Stimulated activated CD8-positive, alpha-beta memory T cell treated with anti-CD3 and anti-CD28 coated beads, Interleukin-4, amount 100 ng/mL, for 48 hours (primary cell): Measurements from ENCODE around the gene PLAC1.

Source experiments
- DNase-seq: peaks from one replicate; pipeline ENCODE4 v3.0.0-alpha.2; 2020

PLAC1 gene

DNA sequence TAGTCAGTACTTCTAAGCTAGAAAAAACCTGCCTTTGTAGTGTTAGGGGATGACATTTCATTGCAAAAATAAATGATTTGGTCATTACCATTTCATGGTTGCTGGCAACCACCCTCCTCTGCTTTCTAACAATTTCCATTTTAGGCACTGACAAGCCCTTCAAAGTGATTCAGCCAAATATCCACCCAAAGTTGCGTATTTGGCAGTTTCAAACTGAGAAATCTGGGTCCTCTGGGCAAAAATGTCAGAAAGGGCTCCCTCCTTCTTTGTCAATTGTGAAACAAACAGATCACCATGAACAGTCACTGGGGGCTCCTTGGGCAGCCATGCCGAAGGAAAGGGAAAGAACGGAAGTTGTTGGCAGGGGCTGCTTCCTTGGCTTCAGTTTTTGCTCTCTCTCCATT, 33.0 kb downstream of the PLAC1 start:
- DNase-seq, result peak; percentile 21

DNA sequence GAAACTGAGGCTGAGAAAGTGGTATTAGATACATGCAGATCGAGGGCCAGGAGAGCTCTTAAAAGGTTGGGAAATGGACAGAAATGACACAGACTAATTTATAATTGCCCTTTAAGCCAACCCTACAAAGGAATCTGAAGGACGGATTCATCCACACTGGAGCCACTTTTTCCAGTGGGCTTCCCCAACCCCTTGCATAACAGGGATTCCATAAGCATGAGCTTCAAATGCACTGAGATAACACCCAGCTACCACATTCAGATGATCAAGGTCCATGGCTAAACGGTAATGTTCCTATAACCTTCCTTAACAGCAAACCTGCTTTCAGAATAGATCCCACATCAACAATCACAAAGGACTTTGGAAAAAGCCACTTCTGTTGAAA, 34.2 kb downstream of the PLAC1 start:
- no peak for DNase-seq

DNA sequence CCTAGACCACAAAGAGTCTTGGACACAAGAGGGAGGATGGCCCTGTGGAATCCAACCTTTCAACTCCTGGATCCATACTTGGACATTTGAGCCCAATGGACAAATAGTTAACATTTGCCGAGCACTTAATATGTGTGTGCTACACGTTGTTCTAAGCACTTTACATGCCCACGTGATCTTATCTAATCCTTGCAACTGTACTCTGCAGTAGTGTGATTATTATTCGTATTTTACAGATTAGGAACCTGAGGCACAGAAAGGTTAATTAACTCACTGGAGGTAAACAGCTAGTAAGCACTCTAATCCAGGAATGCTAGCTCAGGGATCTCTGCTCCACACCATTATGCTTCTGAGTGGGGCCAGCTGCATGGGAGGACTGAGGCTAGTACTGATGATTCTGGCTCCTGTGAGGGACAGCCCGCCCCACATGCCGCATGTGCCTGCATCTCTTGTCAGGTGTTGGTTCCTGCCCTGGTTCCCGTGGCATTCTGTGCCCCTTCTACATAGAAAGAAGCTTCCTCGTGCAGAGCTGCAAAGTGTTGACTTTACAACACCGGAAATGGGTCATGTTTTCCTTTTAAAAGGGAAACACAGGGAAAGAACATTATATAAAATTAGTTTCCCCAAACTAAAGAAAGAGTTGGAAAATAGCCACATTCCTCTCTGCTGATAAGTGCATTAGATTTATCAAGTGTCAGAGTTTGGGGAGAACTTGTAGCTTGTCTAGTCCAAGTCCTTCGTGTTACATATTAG, 34.8 kb downstream of the PLAC1 start:
- DNase-seq, result no peak

DNA sequence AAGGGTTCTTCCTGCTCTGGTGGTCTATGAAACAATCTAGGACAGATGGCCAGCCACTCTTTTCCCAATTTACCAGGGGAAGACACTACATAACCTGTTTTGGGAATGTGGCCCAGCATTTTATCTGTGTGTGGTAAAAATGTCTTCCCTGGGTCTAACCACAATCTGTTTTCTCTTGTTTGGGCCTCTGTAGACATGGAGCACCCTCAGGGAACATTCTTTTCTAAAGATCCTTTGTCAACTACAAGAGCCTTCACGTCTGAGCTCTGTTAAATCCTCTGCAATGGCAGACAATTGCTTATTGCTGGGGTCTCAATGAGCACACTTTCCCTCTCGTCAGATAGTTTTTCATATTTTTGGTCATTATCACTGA, 35.5 kb downstream of the PLAC1 start:
- no peak for DNase-seq

DNA sequence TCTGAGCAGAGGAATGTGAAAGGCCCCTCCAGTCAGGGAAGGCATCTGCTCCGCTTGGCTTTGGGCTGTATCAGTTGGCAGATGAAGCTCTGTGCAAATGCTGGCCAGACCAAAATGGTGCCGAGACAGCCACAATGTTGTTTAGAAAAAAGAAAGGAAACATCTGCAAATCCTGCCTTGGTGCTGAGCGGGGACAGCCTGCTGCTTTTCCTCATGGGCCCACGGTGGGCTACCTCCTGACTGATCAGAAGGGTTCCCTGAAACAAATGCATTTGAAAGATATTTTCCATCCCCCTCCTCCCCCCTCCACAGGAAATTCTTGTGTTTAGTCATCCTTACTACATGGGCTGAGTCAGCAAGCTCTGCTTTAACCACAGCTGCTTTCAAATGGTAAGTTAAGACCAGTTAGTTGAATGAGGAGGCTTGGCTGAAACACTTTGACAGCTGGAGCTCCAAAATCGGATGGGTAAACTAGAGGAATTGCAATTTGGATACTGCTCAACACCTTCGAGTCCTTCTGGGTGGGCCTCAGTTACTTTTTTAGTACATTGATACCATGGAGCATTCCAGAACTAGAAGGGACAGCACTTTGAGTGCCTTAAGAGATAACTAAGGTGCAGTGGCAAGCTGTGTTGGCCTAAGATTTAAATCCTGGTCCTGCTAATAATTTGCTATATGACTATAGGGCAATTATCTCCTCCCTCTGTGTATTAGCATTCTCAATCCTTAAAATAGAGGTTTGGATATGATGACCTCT, 36.0 kb downstream of the PLAC1 start:
- DNase-seq, result peak; percentile 27

DNA sequence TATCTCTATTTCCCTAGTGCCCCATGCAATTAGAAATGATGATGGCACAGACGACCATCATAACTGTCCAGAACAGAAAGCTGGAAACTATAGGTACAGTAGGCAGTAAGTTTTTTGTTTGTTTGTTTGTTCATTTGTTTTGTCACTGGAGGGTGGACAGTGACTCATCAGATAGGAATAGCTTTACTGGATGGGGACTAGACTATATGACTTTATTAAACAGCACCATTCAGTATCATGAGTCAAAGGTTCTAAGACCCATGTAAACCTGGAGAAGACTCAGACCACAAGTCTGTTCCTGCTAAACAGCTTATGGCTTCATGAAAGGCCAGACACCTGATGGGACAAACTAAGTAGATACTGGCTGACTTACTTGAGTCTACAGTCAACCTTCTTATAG, 38.4 kb downstream of the PLAC1 start:
- DNase-seq, result no peak

DNA sequence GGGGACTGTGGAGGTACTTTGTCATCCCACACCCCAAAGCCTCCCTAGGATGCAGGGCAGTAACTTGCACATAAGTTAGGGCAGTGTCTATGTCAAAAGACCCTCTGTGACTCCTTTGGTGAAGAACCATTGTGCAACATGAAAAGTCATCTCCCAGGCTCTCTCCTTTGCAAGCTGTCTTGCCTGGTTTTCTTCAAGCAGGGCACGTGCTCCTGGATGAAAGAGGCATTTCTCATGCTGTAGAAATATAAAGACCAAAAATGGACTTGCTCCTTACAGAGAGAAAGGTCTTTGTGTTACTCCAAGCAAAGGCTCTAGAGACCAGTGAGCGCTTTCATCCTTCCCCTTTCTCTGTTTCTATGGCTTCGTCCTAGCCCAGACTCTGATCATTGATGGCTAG, 44.9 kb downstream of the PLAC1 start:
- DNase-seq, result no peak

DNA sequence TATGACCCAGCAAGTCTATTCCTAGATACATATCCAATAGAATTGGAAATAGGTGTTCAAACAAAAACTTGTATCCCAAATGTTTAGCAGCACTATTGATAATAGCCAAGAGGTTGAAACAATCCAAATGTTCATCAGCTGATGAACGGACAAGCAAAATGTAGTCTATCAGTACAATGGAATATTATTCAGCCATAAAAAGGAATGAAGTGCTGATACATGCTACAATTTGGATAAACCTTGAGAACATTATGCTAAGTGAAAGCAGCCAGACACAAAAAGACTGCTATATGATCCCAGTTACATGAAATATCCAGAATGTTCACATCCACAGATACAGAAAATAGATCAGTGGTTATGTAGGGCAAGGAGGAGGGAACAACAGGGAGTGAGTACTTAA, 50.1 kb downstream of the PLAC1 start:
- no peak for DNase-seq

DNA sequence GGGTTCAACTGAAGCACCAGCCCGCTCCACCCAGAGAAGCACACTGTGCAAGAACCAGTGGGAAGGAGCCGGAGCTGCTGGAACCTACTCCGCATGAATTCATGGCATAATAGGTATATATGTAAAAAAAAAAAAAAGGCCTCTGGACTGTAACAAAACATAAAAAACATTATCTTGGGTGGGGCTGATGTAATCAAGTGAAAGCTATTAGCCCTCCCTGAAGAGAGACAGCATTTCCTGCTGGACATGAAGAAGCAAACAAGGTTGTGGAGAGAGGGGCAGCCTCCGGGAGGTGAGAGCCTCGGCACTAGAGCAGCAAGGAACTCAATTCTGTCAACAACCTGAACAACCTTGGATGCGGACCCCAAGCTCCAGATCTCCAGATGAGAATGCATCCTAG, 50.7 kb downstream of the PLAC1 start:
- DNase-seq, result no peak

DNA sequence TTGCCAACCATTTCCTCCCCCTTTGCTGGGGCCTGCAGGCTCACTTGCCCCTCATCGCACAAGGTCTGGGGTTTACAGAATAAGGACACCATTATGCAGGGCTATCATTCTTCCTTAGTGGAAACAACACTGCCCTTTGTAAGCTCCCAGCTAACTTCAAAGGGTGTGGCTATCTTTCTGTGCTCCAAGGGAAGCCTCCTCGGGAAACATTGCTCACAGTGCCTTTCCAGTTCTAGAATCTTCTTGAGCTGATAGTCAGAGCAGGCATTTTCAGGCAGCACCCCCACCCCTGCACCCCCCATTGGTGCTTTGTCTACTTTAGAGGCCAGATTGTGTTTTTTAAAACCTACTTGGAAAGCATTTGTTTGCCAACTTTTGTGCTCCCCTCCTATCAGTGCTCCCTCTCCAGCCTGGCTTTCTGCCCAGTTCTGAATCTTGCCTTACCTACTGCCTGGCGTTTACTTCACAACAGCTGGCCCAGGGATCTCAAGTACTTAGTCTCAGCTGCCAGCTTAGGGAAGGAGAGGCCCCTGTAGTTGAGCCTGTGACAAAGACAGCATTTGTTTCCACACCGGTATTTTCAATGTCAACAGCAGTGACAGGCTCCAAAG, 53.5 kb downstream of the PLAC1 start:
- no peak for DNase-seq

DNA sequence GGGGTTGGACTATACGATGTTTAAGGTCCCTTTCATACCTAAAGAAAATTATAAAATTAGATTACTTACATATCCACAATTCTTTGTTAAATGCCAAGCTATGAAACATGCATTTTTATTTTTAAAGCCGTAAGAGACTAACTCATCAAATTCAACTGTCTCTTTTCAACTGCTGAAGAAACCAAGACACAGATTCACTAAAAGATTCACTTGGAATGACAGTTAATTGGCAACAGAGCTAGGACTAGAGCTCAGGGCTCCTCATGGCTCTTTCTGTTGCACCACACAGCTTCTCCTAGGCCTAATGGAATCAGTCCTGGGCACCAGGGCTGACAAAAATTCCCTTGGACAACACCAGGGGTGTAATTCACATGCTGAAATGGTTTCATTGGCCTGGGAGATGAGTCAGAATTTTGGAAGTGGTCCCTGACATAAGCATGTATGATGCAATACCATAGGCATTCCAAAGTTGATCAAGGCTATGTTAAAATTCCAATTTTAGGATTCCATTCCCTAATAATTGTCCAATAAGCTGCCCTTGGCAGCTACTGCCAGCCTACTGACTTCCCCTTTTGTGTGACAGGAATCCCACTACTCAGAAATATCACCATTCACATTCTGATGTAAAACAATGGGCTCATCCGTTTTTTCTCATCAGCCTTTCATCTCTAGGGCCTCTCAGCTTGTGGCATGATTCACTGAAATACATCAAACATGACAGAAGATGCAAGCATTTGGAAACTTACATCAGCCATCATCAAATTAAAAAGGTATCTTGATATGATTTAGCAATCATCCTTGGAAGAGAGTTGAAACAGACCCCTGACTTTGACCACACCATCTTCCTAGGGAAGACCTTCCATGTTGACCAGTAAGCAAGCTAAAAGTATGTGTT, 54.2 kb downstream of the PLAC1 start:
- no peak for DNase-seq

DNA sequence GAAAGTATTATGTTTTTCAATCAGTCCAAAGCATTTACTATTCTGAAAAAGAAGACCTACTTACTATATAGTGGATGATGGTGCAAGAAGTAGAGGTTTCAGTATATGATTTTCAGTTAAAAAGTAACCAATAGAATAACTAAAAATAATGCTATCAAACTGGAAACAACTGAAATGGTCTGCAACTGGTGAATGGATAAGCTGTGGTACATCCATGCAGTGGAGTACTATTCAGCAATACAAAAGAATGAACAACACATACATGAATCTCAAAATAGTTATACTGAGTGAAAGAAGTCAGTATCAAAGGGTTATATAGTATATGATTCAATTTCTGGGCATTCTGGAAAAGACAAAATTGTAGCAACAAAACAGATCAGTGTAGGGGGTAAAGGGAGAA, 55.9 kb downstream of the PLAC1 start:
- no peak for DNase-seq

DNA sequence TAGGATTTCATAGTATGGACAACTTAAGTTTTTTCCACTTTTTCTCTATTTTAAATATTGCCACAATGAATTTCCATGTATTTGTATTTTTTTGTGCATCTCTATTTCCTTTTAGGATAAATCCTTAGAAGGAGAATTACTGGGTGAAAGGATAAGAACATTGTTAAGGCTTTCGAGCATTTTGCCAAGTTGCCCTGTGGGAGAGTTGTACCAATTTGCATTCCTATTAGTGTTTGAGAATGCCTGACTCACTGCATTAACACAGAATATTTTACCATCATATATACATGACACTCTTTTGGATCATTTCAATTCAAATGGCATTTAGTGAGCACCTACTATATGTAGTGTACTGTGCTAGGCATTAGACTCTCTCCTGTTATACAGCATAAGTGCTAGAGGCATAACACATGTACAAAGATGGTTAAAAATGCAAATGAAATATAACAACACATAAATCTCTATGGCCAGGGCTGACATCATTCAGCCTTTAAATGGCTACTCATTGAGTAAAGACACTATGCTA, 57.0 kb downstream of the PLAC1 start:
- no peak for DNase-seq

DNA sequence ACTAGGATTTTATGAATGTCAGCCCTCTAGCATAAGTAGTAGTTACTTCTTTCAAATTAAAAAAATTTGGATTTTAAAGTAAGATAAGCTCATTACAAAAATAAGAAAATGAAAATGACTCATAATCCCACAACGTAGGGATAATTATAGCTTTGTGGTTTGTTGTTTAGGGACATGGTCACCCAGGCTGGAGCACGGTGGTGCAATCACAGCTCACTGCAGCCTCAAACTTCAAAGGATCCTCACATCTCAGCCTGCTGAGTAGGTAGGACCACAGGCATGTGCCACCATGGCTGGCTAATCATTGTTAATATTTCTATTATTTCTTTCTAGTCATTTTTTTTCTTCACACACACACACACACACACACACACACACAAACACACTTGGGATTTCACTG, 57.6 kb downstream of the PLAC1 start:
- DNase-seq, result no peak

DNA sequence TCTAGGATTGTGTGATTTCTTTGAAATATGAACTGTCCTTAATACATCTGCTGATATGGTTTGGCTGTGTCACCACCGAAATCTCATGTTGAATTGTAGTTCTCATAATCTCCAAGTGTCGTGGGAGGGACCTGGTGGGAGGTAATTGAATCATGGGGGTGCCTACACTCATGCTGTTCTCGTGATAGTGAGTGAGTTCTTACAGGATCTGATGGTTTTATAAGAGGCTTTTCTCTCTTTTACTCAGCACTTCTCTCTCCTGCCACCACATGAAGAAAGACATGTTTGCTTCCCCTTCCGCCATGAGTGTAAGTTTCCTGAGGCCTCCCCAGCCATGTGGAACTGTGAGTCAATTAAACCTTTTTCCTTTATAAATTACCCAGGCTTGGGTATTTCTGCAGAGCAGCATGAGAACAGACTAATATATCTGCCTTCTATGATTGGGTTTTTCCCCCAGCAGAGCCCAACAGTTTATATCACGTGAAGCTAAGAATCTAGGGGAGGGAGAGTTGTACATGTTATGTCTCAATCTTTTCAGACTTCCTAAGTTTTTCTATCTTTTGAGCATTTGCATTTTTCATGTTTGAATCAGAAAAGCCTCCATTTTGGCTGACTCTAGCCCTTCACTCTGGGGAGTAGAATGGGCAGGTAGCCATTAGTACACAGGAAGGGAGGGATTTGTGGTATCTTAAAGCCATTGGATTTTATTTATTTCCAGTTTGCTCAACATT, 58.9 kb downstream of the PLAC1 start:
- peak; percentile 33 for DNase-seq

DNA sequence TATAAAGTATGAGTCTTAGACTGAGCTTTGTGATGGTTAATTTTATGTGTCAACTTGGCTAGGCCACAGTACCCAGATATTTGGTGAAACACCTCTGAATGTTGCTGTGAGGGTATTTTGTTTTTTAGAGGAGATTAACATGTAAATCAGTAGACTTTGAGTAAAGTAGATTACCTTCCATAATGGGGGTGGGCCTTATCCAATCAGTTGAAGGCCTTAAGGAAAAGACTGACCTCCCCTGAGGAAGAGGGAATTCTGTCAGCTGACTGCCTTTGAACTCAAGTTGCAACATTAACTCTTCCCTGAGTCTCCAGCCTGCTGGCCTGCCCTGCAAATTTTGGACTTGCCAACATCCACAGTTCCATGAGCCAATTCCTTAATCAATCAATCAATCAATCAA, 66.0 kb downstream of the PLAC1 start:
- DNase-seq, result no peak

DNA sequence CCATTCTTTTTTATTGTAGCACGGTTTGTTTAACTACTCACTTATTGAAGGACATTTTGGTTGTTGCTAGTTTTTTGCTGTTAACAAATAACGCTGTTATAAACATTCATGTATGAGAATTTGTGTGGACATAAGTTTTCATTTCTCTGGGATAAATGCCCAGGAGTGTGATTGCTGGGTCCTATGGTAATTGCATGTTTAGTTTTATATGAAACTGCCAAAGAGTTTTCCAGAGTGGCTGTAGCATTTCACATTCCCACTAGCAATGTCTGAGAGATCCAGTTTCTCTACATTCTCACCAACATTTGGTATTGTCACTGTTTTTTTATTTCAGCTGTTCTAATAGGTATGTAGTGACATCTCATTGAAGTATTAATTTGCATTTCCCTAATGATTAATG, 66.8 kb downstream of the PLAC1 start:
- no peak for DNase-seq

DNA sequence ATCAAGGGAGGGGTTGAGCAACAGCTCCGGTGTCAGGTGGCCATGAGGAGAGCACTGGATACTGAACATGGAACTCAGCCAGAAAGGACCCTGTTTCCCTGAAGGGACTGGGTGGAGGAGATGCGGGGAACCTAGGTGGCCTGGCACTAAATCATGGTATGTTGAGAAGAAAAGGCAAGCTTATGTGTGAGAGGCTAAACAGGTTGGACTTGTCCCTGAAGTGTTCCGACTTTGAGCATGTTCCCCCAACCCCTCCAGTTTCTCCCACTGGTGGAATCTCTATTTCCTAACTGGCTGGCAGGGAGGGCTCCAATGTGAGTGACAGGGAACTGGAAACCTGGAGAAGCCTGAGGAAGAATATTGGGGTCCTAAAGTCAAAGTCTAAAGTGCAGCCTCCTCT, 69.5 kb downstream of the PLAC1 start:
- DNase-seq, result no peak

DNA sequence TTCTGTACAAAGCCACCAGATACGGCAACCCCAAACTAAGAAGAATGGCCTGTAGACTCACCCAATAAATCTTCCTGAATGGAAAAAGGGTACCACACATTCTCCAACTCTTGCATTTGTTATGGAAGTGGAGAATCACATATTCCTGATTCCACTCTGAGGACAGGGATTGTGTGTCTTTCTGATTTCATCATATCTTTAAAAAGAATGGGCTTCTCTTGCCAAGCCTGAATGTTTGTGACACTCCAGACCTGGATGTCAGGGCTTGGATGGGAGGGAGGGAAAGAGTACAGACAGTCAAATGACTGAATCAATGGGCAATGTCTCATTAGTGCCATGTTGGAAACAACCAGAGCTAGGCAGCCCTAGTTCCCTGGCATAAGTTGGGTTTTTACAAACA, 77.4 kb downstream of the PLAC1 start:
- DNase-seq, result no peak

DNA sequence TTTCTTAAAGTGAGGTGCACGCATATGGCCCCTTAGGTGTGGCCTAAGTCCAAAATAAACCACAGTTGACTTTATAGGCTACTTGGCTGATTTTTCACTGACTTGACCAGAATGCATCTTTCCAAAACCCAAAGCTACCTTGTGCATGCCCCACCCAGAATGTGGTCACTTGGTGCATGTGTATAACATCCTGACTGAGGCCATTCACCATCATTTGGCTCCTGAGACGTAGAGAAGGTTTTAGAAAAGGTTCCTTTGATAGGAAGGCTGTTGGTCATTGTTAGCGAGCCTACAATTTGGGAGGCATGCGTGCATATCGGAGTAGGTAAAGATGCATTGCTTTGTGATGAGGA, 84.6 kb downstream of the PLAC1 start:
- DNase-seq, result no peak

DNA sequence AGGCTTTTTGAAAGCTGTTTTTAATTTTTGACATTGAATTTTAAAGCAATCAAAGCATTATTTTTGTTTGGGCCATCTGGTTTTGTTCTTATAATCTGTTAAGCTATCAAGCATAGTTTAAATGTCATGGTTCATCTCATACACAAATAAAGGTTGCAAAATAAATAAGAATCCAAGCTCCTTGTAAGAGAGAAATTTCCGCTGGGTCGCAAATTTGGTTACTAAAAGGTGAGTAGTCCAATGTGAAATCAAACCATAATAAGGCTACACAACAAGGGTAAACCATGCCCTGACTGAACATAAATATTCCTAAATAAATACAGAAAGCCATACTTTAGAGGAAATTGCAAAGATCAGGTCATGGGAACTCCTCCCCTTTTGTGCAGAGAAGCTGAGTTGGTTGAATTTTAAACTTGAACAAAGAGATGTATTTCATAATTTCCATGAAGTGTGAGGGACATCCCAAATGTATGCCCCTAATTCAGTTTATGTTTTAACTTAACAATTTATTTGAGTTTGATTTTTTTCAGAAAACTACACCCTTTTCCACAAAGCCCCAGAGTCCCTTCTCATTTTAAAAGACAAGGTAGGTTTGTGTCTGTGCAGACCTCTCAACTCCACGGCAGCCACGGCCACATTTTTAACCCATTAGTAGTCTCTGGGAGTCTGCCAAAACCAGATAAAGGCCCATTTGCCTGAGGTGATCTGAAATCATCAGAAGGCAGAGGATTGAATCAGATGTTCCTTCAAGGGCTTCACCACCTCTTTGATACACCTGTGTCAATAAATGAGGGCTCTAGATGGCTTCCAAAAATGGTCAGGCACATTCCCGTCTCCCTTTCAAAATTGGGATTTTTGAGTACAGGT, 85.2 kb downstream of the PLAC1 start:
- DNase-seq, result no peak
